Endodermal cell (in vitro differentiated cells): Measurements from ENCODE around the gene PHF21B. TPM values are rescaled to one million over a fixed set of nuclear protein-coding genes. Genes with fewer than 3 reads are reported as not detected.

Experiments used
- DNase-seq: peaks from one replicate; pipeline ENCODE4 v3.0.0-alpha.2; 2017
- H3K27ac ChIP-seq: 2 replicates; pipeline ENCODE4 v1.5.1; 2013; ENCODE audit warnings: mild to moderate bottlenecking, low read depth, low read length, moderate library complexity
- H3K27me3 ChIP-seq: 2 replicates; pipeline ENCODE4 v1.6.1; 2013; ENCODE audit warnings: mild to moderate bottlenecking, low read length, moderate library complexity; ENCODE audit not compliant: insufficient read depth, control insufficient read depth, poor library complexity, severe bottlenecking
- H3K36me3 ChIP-seq: 2 replicates; pipeline ENCODE4 v1.7.0; 2013; ENCODE audit warnings: mild to moderate bottlenecking, low read length, moderate library complexity; ENCODE audit not compliant: control insufficient read depth, insufficient read depth
- H3K4me1 ChIP-seq: one replicate; pipeline ENCODE4 v1.7.0; 2013; ENCODE audit warnings: low read length; ENCODE audit not compliant: control insufficient read depth, insufficient read depth
- H3K4me3 ChIP-seq: 2 replicates; pipeline ENCODE4 v1.5.1; 2013; ENCODE audit warnings: mild to moderate bottlenecking, low read length, moderate library complexity
- H3K9ac ChIP-seq: 2 replicates; pipeline ENCODE4 v1.6.1; 2013; ENCODE audit warnings: mild to moderate bottlenecking, low read length, moderate library complexity; ENCODE audit not compliant: poor library complexity, severe bottlenecking; ENCODE audit errors: extremely low read depth
- H3K9me3 ChIP-seq: 2 replicates; pipeline ENCODE4 v1.6.1; 2013; ENCODE audit warnings: mild to moderate bottlenecking, low read length, moderate library complexity; ENCODE audit not compliant: control insufficient read depth
- H3K27ac Mint-ChIP-seq: 2 replicates; pipeline ENCODE4 v1.8.0; 2020; ENCODE audit warnings: mixed read lengths
- H3K27me3 Mint-ChIP-seq: 2 replicates; pipeline ENCODE4 v1.8.0; 2021; ENCODE audit warnings: mild to moderate bottlenecking, mixed read lengths; ENCODE audit not compliant: insufficient read depth
- H3K36me3 Mint-ChIP-seq: 2 replicates; pipeline ENCODE4 v1.8.0; 2020; ENCODE audit warnings: low read depth, mixed read lengths
- H3K4me1 Mint-ChIP-seq: 2 replicates; pipeline ENCODE4 v1.8.0; 2020; ENCODE audit warnings: mixed read lengths
- H3K4me3 Mint-ChIP-seq: 2 replicates; pipeline ENCODE4 v1.8.0; 2020; ENCODE audit warnings: mild to moderate bottlenecking, moderate library complexity, mixed read lengths
- H3K9me3 Mint-ChIP-seq: 2 replicates; pipeline ENCODE4 v1.8.0; 2020; ENCODE audit warnings: mild to moderate bottlenecking, mixed read lengths
- CTCF ChIP-seq: fragments of 200-600 bp; sonication (generic); conservative IDR thresholded peaks from 2 replicates; pipeline ENCODE4 v1.5.0; 2021; ENCODE audit warnings: antibody characterized with exemption, mild to moderate bottlenecking
- WGBS, 2 experiments: methylation state at CpG; one replicate each; pipeline versions ENCODE4 v1.1.5 to v1.1.7; 2013; ENCODE audit warnings: missing lambda C conversion rate in 2 of 2, mixed read lengths in 1 of 2; ENCODE audit not compliant: insufficient coverage in 1 of 2, insufficient read length in 1 of 2; 5-methylcytosine and 5-hydroxymethylcytosine counted together
- total RNA-seq, 2 donors: library from RNA; stranded (reverse); fragmentation: NEBNext Ultra II Directional in 1 of 2; extraction: Animal tissue kit (Norgen Biotek cat#: 25700) in 1 of 2; gene quantifications; 2 replicates in 1 of 2; 3 replicates in 1 of 2; pipeline ENCODE4 v1.2.1, GENCODE V29; 2021

The PHF21B gene
- total RNA-seq, 2 donors from 2014 or later = 57.5 to 69.2 TPM

- Mint-ChIP-seq H3K27me3 (no peaks in the 10 kb centered on the region), H3K27ac (peak overlapping the region; percentile 90), H3K36me3 (peaks cover 25% of the 10 kb centered on the region), H3K4me3 (no peak overlapping the region), H3K4me1 (peaks cover 55% of the 10 kb centered on the region), H3K9me3 (peaks cover 6% of the 10 kb centered on the region)
- Histone ChIP-seq H3K9ac (no peak overlapping the region), H3K27me3 (no peaks in the 10 kb centered on the region), H3K27ac (no peak overlapping the region), H3K36me3 (peaks cover 16% of the 10 kb centered on the region), H3K4me1 (no peaks in the 10 kb centered on the region), H3K4me3 (no peak overlapping the region), H3K9me3 (no peaks in the 10 kb centered on the region)
- TF ChIP-seq CTCF = peak; percentile 74
- 59 to 76% methylated on average over 5 to 15 of the region's 18 CpGs for WGBS, 2 experiments
- peak; percentile 72 for DNase-seq
Observed at GRCh38 chr22:44956840-44957767, 52.7 kb downstream of the PHF21B start.

GRCh38 chr22:44955102-44955501 lies 54.7 kb downstream of the PHF21B start:
- Mint-ChIP-seq H3K9me3 (peaks cover 21% of the 10 kb centered on the region), H3K27ac (peak overlapping the region; percentile 68), H3K27me3 (no peaks in the 10 kb centered on the region), H3K4me3 (no peak overlapping the region), H3K4me1 (peaks cover 50% of the 10 kb centered on the region), H3K36me3 (peaks cover 37% of the 10 kb centered on the region)
- peaks cover 29% of the 10 kb centered on the region for H3K36me3 ChIP-seq
- DNase-seq = no peak
- no peak for TF ChIP-seq CTCF
- H3K9ac ChIP-seq = no peak overlapping the region
- peaks cover 11% of the 10 kb centered on the region for H3K9me3 ChIP-seq
- no peaks in the 10 kb centered on the region for H3K27me3 ChIP-seq
- 86 to 98% methylated on average over 6 to 8 of the region's 8 CpGs for whole genome bisulfite sequencing, 2 experiments
- no peaks in the 10 kb centered on the region for H3K4me1 ChIP-seq
- H3K4me3 ChIP-seq = no peak overlapping the region
- no peak overlapping the region for H3K27ac ChIP-seq

- Mint-ChIP-seq H3K27me3 (no peaks in the 10 kb centered on the region), H3K27ac (peak overlapping the region; percentile 74), H3K36me3 (peaks cover 35% of the 10 kb centered on the region), H3K9me3 (peaks cover 21% of the 10 kb centered on the region), H3K4me3 (no peak overlapping the region), H3K4me1 (peaks cover 42% of the 10 kb centered on the region)
- DNase-seq = no peak
- Histone ChIP-seq H3K4me1 (no peaks in the 10 kb centered on the region), H3K27me3 (no peaks in the 10 kb centered on the region), H3K4me3 (no peak overlapping the region), H3K9me3 (peaks cover 11% of the 10 kb centered on the region), H3K9ac (no peak overlapping the region), H3K36me3 (peaks cover 30% of the 10 kb centered on the region), H3K27ac (no peak overlapping the region)
- no peak for TF ChIP-seq CTCF
- WGBS, 2 experiments = 92 to 94% methylated on average over 6 to 10 of the region's 10 CpGs
Observed at GRCh38 chr22:44954149-44954548, 55.7 kb downstream of the PHF21B start.
